ENCODE data around the gene CIAO2B. TPM values are rescaled to one million over a fixed set of nuclear protein-coding genes. Genes with fewer than 3 reads are reported as not detected.

Gene CIAO2B
- total RNA-seq, 1 experiment from 2014 or later, result 59.7 TPM

DNA sequence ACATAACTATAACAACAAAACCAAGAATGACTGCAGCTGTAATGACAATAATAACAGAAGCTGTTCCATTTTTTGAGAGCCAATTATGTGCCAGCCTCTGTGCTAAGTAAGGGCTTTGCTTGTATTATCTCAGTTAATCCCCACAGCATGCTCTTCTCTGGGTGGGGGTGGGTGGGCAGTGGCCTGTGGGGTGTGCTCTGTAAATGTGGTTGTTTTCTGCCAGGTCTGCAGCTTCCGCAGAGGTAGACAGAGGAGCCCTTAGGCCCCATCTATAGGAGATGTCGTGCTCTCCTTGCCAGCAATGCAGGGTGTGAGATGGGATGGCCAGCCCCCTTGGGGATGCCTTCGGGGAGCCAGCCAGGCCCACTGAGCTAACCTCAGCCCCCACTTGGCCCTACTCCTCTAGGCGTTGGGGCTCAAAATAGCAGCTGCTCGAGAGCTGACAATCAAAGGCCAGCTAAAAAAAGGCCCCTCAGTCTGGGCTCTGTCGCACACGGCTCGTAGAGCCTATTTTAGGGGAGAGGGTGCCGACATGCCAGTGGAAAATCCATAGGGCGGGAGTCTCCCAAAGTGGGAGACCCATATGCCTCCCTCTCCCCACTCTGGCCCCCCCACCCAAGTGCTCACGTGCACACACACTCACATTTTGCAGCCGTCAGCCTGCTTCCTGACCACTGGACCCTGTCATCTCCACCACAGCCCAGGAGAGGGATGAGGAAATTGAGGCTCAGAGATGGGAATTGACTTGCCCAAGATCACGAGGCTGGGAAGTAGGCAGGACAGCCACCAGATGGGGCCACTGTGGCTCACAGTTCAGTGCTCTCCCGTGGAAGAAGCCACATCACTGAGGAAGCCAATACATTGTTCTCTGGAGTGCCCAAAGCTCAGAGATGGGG, 31.3 kb downstream of the CIAO2B start:
- Mint-ChIP-seq H3K4me1 (peaks cover 13% of the 10 kb centered on the region), H3K36me3 (no peaks in the 10 kb centered on the region), H3K27me3 (ENCODE audit: low read depth) (peaks cover 5% of the 10 kb centered on the region), H3K4me3 (no peak overlapping the region), H3K9me3 (no peaks in the 10 kb centered on the region), H3K27ac (no peak overlapping the region)
- no peak for ATAC-seq
- CTCF ChIA-PET, result interaction anchor here (0.8 to 5.4 kb wide), 7 partner anchors 8 to 72 kb away, joined by 4 to 57 read pairs (median 6); partner anchors contain the start of genes NAE1 and RRAD
- DNase-seq (ENCODE audit: low spot score), result no peak
- POLR2A ChIA-PET, result no interaction called here
- TF ChIP-seq CTCF (IDR thresholded peaks at IDR 0.05) (no peak), ETV6 (CRISPR knock-in tag; IDR thresholded peaks at IDR 0.05) (no peak), OVOL2 (CRISPR knock-in tag; IDR thresholded peaks at IDR 0.05; ENCODE audit: borderline replicate concordance) (no peak), ZSCAN18 (CRISPR knock-in tag; IDR thresholded peaks at IDR 0.05) (no peak), GTF2I (CRISPR knock-in tag; conservative IDR thresholded peaks at IDR 0.05) (no peak), NFYB (CRISPR knock-in tag; conservative IDR thresholded peaks at IDR 0.05; ENCODE audit: low read depth) (no peak), TP53 (CRISPR knock-in tag; IDR thresholded peaks at IDR 0.05) (no peak), SMAD3 (CRISPR knock-in tag; IDR thresholded peaks at IDR 0.05; ENCODE audit: borderline replicate concordance) (no peak), KAT7 (CRISPR knock-in tag; IDR thresholded peaks at IDR 0.05; ENCODE audit: borderline replicate concordance) (no peak), FOXJ3 (CRISPR knock-in tag; IDR thresholded peaks at IDR 0.05; ENCODE audit: borderline replicate concordance) (no peak), ZNF138 (CRISPR knock-in tag; conservative IDR thresholded peaks at IDR 0.05) (no peak), PRRX2 (CRISPR knock-in tag; IDR thresholded peaks at IDR 0.05) (no peak), SOX15 (CRISPR knock-in tag; IDR thresholded peaks at IDR 0.05) (no peak), ZNF317 (CRISPR knock-in tag; IDR thresholded peaks at IDR 0.05; ENCODE audit: borderline replicate concordance, low read depth) (no peak)
- TF ChIP-seq, protein P1, sequence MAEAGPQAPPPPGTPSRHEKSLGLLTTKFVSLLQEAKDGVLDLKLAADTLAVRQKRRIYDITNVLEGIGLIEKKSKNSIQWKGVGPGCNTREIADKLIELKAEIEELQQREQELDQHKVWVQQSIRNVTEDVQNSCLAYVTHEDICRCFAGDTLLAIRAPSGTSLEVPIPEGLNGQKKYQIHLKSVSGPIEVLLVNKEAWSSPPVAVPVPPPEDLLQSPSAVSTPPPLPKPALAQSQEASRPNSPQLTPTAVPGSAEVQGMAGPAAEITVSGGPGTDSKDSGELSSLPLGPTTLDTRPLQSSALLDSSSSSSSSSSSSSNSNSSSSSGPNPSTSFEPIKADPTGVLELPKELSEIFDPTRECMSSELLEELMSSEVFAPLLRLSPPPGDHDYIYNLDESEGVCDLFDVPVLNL (CRISPR knock-in tag; IDR thresholded peaks at IDR 0.05; ENCODE audit: borderline replicate concordance, low read depth), result no peak
- TF ChIP-seq, protein P2, sequence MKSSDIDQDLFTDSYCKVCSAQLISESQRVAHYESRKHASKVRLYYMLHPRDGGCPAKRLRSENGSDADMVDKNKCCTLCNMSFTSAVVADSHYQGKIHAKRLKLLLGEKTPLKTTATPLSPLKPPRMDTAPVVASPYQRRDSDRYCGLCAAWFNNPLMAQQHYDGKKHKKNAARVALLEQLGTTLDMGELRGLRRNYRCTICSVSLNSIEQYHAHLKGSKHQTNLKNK (CRISPR knock-in tag; IDR thresholded peaks at IDR 0.05), result no peak
- TF ChIP-seq, protein P3, sequence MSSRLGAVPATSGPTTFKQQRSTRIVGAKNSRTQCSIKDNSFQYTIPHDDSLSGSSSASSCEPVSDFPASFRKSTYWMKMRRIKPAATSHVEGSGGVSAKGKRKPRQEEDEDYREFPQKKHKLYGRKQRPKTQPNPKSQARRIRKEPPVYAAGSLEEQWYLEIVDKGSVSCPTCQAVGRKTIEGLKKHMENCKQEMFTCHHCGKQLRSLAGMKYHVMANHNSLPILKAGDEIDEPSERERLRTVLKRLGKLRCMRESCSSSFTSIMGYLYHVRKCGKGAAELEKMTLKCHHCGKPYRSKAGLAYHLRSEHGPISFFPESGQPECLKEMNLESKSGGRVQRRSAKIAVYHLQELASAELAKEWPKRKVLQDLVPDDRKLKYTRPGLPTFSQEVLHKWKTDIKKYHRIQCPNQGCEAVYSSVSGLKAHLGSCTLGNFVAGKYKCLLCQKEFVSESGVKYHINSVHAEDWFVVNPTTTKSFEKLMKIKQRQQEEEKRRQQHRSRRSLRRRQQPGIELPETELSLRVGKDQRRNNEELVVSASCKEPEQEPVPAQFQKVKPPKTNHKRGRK (CRISPR knock-in tag; IDR thresholded peaks at IDR 0.05; ENCODE audit: borderline replicate concordance), result no peak
- TF ChIP-seq, protein P4, sequence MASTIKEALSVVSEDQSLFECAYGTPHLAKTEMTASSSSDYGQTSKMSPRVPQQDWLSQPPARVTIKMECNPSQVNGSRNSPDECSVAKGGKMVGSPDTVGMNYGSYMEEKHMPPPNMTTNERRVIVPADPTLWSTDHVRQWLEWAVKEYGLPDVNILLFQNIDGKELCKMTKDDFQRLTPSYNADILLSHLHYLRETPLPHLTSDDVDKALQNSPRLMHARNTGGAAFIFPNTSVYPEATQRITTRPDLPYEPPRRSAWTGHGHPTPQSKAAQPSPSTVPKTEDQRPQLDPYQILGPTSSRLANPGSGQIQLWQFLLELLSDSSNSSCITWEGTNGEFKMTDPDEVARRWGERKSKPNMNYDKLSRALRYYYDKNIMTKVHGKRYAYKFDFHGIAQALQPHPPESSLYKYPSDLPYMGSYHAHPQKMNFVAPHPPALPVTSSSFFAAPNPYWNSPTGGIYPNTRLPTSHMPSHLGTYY (CRISPR knock-in tag; IDR thresholded peaks at IDR 0.05), result no peak
- TF ChIP-seq, protein P5, sequence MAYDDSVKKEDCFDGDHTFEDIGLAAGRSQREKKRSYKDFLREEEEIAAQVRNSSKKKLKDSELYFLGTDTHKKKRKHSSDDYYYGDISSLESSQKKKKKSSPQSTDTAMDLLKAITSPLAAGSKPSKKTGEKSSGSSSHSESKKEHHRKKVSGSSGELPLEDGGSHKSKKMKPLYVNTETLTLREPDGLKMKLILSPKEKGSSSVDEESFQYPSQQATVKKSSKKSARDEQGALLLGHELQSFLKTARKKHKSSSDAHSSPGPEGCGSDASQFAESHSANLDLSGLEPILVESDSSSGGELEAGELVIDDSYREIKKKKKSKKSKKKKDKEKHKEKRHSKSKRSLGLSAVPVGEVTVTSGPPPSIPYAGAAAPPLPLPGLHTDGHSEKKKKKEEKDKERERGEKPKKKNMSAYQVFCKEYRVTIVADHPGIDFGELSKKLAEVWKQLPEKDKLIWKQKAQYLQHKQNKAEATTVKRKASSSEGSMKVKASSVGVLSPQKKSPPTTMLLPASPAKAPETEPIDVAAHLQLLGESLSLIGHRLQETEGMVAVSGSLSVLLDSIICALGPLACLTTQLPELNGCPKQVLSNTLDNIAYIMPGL (CRISPR knock-in tag; IDR thresholded peaks at IDR 0.05), result no peak
